GM20431 (cell line): ENCODE measurements around the gene PRELP.

Experiments used
- in situ Hi-C: fragments of 300-500 bp; cut with MseI, MboI; formaldehyde crosslinking; loops from one replicate; pipeline ENCODE4 v1.15.0; 2020; ENCODE audit warnings: low sequenced_read_pairs; ENCODE audit not compliant: unreplicated experiment

PRELP gene

DNA sequence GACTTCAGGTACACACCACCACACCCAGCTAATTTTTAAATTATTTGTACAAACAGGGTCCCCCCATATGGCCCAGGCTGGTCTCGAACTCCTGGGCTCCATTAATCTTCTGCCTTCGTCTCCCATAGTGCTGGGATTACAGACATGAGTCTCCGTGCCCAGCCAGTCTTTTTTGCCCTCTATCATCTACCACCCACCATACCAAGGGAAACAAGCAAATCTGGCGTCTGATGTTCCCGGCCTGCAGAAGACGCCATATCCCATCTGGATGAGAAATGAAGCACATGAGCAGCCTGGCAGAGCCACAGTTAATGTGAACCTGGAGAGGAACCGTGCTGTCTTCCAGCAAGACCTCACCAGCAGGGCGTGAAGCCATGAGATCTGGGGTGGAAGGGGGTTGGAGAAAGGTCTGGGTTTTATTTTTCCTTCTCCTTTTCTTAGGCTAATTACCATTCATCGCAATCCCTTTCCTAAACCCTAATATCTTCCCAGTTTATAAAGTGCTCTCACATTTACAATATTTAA is 1.8 kb upstream of the PRELP start:
- in situ Hi-C loops, result no loop called here

- in situ Hi-C loops, result no loop called here
Measured at GRCh38 chr1:203476216-203476814, 709 bp downstream of the PRELP start.

DNA sequence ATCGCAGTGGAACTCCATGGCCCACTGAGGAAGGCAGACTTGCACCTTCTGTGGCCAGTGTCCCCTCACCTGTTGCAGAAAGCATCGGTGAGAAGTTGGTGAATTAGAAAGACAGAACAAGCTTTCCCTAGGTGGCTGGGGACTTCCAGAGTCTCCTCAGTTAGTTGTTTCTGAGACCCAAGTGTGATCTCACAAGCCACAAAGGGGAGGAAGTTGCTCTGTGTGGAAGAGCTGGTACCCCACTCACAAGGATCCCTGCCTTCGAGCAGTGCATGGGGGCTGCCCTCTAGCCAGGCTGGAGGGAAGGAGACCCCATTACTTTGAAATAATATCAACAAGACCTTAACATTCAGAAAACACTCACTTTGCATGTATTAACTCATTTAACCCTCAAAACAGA is 2.1 kb downstream of the PRELP start:
- in situ Hi-C loops, result no loop called here

- in situ Hi-C loops, result no loop called here
Measured at GRCh38 chr1:203478231-203478630, 2.6 kb downstream of the PRELP start.

GRCh38 chr1:203478986-203479385 is 3.4 kb downstream of the PRELP start:
- in situ Hi-C loops, result no loop called here

DNA sequence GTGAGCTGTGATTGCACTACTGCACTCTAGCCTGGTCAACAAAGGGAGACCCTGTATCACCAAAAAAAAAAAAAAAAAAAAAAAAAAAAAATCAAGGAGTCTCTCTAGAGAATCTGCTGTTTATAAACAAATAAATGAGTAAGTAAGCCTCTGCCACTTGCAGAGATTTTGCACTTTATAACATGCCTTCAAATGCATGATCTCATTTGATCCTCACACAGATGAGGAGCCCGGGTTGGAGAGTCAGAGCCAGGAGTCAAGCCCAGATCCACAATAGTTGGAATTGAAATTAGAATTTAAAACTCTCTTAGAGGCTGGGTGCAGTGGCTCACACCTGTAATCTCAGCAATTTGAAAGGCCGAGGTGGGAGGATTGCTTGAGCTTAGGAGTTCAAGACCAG is 4.0 kb downstream of the PRELP start:
- in situ Hi-C loops, result loop anchor here (10.0 kb wide), 2 partner anchors 135 to 215 kb away; no protein-coding TSS in a partner anchor

DNA sequence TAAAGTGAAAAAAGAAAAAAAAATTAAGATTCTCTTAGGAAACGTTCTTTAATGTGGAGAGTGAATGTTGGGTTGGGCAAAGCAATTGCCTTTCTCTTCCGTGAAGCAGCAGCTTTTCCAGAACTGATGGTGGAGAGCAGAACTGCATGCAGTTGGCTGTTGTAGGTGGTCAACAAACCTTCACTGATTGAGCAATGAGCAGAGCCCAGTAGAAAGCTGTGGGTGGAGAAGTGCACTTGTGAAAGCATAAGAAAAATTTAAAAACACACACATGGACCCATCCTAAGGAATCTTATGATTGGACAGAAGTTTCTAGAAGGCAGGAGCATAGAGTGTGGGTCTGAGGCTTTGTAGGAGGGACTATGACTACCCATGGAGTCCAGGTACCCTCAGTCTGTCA is 4.5 kb downstream of the PRELP start:
- in situ Hi-C loops, result loop anchor here (10.0 kb wide), 2 partner anchors 135 to 215 kb away; no protein-coding TSS in a partner anchor

GRCh38 chr1:203480525-203481084 is 5.0 kb downstream of the PRELP start:
- in situ Hi-C loops, result loop anchor here (10.0 kb wide), 2 partner anchors 136 to 216 kb away; no protein-coding TSS in a partner anchor

DNA sequence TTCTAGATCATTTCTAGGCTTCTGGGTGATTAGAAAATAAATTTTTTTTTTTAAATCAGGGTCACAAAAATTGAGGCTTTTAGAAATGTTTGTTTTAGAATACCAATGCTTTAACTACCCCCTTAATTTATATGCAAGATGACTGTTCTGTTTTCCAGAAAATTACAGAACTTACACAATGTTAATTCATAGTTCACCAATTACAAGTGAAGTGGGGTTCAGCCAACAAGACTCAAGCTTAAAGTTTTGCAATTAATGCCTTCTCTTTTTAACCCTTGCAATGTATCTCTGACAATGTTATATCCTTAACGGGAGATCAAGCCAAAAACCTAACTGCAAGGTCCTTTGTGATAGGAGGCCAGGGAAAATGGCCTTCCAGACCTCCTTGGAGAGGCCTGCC is 5.6 kb downstream of the PRELP start:
- in situ Hi-C loops, result loop anchor here (10.0 kb wide), 2 partner anchors 136 to 216 kb away; no protein-coding TSS in a partner anchor

DNA sequence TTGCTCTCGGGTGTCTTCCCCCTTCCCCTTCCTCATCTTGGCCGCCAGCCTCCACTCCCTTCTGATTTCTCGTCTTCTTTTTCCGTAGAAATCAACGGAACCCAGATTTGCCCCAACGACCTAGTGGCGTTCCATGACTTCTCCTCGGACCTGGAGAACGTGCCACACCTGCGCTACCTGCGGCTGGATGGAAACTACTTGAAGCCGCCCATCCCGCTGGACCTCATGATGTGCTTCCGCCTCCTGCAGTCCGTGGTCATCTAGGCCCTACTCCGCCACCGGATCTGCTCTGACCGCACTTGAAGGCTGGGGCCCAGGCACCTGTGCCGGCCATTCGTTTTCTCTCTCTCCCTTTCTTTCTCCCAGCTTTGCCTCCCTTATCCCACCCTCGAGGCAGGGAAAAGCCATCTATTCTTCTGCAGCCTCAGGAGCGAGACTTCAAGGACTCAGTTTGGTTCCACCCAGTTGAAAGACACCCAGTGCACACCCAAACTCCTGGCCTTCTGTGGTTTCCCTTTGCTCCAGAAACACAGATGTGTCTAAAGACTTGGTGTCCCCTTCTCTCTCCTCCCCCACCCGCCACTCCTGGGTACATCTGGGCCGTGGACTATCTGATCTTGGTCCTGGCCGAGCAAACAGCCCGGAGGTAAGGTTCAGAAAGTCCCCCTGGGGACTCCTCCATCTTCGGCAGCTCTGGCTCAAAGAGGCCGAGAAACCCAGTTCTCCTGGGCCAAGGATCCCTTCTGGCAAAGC is 11.2 kb downstream of the PRELP start:
- in situ Hi-C loops, result loop anchor here (10.0 kb wide), 2 partner anchors 142 to 222 kb away; no protein-coding TSS in a partner anchor

GRCh38 chr1:203488539-203488938 is 12.9 kb downstream of the PRELP start:
- in situ Hi-C loops, result loop anchor here (10.0 kb wide), 2 partner anchors 144 to 224 kb away; no protein-coding TSS in a partner anchor

- in situ Hi-C loops, result no loop called here
Measured at GRCh38 chr1:203490607-203491006, 15.0 kb downstream of the PRELP start.

DNA sequence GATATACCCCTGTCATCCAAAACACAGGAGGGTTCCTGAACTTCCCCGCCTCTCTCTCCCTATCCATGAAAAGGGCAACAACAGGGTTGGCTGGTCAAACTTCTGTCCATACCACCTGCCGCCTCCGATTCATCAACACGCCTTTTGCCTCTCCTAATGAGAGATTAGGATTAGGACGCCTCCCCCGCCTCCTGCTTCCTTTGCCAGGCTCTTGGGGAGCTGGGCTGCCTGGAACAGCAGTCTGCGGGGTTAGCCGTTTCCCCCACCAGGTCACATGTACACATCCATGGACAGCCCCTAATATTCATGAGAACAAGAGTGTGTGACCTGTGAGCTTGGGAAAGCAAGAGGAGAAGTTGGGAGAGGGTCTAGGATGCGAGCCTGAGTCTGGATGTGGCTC is 16.1 kb downstream of the PRELP start:
- in situ Hi-C loops, result no loop called here

GRCh38 chr1:203492082-203492747 is 16.6 kb downstream of the PRELP start:
- in situ Hi-C loops, result no loop called here

DNA sequence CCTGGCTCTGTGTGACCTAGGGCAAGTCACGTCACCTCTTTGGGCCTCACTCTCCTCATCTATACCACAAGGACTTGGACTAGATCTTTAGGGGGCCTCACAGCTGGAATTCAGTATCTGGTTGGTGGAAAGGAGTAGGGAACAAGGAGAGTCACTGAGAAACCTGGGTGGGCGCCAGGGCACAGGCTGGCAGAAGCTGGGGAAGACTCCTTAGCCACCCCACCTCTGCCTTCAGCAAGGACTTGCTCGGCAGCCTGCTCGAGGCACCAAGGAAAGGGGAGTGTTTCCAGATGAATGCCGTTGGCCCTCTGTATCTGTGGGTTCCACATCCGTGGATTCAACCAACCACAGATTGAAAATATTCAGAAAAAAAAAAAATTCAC is 17.1 kb downstream of the PRELP start:
- in situ Hi-C loops, result no loop called here

DNA sequence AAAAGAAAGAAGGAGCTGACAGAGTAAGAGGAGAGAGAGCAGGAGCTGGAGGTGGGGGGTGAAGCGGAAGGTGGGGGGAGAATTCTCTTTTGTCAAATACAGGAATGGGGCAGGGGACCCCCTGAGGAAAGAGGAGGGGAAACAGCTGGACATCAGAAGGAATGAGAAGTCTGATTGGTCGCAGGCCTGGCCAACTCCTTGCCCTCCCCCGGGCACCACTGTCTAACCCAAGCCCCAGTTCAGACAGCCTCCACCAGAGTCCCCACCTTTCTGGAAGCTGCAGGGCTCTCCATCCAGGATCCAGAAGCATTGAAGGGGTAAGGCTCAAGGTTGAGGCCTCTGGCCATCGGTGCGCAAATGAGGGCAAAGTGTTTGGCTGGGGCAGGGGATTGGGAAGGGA is 18.3 kb downstream of the PRELP start, which contains the start of gene OPTC:
TSS of gene OPTC (plus strand) at position 253 of the 400 bp plus-strand sequence. CDS start 1,853 bp downstream, outside the sequence.
- in situ Hi-C loops, result no loop called here

GRCh38 chr1:203495845-203496244 is 20.2 kb downstream of the PRELP start:
- in situ Hi-C loops, result no loop called here

- in situ Hi-C loops, result no loop called here
Measured at GRCh38 chr1:203497269-203497777, 21.7 kb downstream of the PRELP start.

GRCh38 chr1:203499643-203500278 is 24.2 kb downstream of the PRELP start:
- in situ Hi-C loops, result loop anchor here (10.0 kb wide), 1 partner anchor 205 kb away; no protein-coding TSS in a partner anchor
